ENCODE results near the gene TAAR1.
A peak's percentile ranks its signal among the peaks of the same experiment; 100 is the strongest.
"Not testable (repeated sequence)": the region's sequence is repeated elsewhere in the genome, so short reads cannot be mapped to it uniquely, and the experiment has no call there.

The TAAR1 gene

GRCh38 chr6:132661906-132662305 lies 2.9 kb upstream of the TAAR1 start:
- no peak for DNase-seq

GRCh38 chr6:132651062-132651461 lies 7.9 kb downstream of the TAAR1 start:
- no peak for DNase-seq

- DNase-seq = no peak
These were observed 8.6 kb downstream of the TAAR1 start for GRCh38 chr6:132650429-132650828.

- no peak for DNase-seq
These were observed 10.2 kb downstream of the TAAR1 start for GRCh38 chr6:132648828-132649227.

- no peak for DNase-seq
These were observed 10.6 kb downstream of the TAAR1 start for GRCh38 chr6:132648356-132648755.

- no peak for DNase-seq
These were observed 15.4 kb downstream of the TAAR1 start for GRCh38 chr6:132643547-132643946.

- not testable (repeated sequence) for DNase-seq
These were observed 21.8 kb downstream of the TAAR1 start for GRCh38 chr6:132637135-132637534.

- DNase-seq = not testable (repeated sequence)
These were observed 23.1 kb downstream of the TAAR1 start for GRCh38 chr6:132635906-132636305.

GRCh38 chr6:132635288-132635687 lies 23.7 kb downstream of the TAAR1 start:
- not testable (repeated sequence) for DNase-seq

- DNase-seq = no peak
These were observed 24.2 kb downstream of the TAAR1 start for GRCh38 chr6:132634796-132635195.

- DNase-seq = no peak
These were observed 25.6 kb downstream of the TAAR1 start for GRCh38 chr6:132633362-132633761.

GRCh38 chr6:132624175-132624574 lies 34.8 kb downstream of the TAAR1 start, which contains the start of gene TAAR2:
Gene TAAR2 (minus strand): TSS chr6:132624275. CDS start chr6:132624275, 0 bp downstream.
- no peak for DNase-seq

GRCh38 chr6:132623106-132623845 lies 35.7 kb downstream of the TAAR1 start:
- no peak for DNase-seq

GRCh38 chr6:132616677-132617076 lies 42.3 kb downstream of the TAAR1 start:
- peak in 2 of 51 donors; percentile 12 to 20 for DNase-seq

- no peak for DNase-seq
These were observed 44.4 kb downstream of the TAAR1 start for GRCh38 chr6:132614554-132614953.

- no peak for DNase-seq
These were observed 46.4 kb downstream of the TAAR1 start for GRCh38 chr6:132612449-132613108.

- no peak for DNase-seq
These were observed 47.4 kb downstream of the TAAR1 start for GRCh38 chr6:132611616-132612015.

- no peak for DNase-seq
These were observed 51.3 kb downstream of the TAAR1 start for GRCh38 chr6:132607544-132608233.

- DNase-seq = no peak
These were observed 54.3 kb downstream of the TAAR1 start for GRCh38 chr6:132604635-132605152.

- not testable (repeated sequence) for DNase-seq
These were observed 58.1 kb downstream of the TAAR1 start for GRCh38 chr6:132600900-132601299.

- no peak for DNase-seq
These were observed 60.5 kb downstream of the TAAR1 start for GRCh38 chr6:132598473-132598872.

GRCh38 chr6:132596201-132596600 lies 62.8 kb downstream of the TAAR1 start:
- no peak for DNase-seq

All from hypothalamus (tissue), 51 donors.